Nephron progenitor cell (in vitro differentiated cells): Measurements from ENCODE around the gene AUP1.

Experiments used
- DNase-seq: peaks from one replicate; pipeline ENCODE4 v3.0.0; 2021
- H3K27ac Mint-ChIP-seq: 2 replicates; pipeline ENCODE4 v1.8.0; 2021; ENCODE audit warnings: mild to moderate bottlenecking, moderate library complexity, mixed read lengths
- H3K27me3 Mint-ChIP-seq: 2 replicates; pipeline ENCODE4 v1.8.0; 2021; ENCODE audit warnings: mild to moderate bottlenecking, low read depth, mixed read lengths; ENCODE audit not compliant: poor library complexity
- H3K36me3 Mint-ChIP-seq: 2 replicates; pipeline ENCODE4 v1.8.0; 2021; ENCODE audit warnings: low read depth, mixed read lengths
- H3K4me1 Mint-ChIP-seq: 2 replicates; pipeline ENCODE4 v1.8.0; 2021; ENCODE audit warnings: mixed read lengths
- H3K4me3 Mint-ChIP-seq: 2 replicates; pipeline ENCODE4 v1.8.0; 2021; ENCODE audit warnings: mild to moderate bottlenecking, moderate library complexity, mixed read lengths
- H3K9me3 Mint-ChIP-seq: 2 replicates; pipeline ENCODE4 v1.8.0; 2021; ENCODE audit warnings: mild to moderate bottlenecking, moderate library complexity, mixed read lengths
- TF ChIP-seq, protein P1 (sequence below): fragments of 200-600 bp; sonication (generic); IDR thresholded peaks from 2 replicates; pipeline ENCODE4 v1.5.0; 2021; ENCODE audit warnings: antibody characterized with exemption

The AUP1 gene

DNA sequence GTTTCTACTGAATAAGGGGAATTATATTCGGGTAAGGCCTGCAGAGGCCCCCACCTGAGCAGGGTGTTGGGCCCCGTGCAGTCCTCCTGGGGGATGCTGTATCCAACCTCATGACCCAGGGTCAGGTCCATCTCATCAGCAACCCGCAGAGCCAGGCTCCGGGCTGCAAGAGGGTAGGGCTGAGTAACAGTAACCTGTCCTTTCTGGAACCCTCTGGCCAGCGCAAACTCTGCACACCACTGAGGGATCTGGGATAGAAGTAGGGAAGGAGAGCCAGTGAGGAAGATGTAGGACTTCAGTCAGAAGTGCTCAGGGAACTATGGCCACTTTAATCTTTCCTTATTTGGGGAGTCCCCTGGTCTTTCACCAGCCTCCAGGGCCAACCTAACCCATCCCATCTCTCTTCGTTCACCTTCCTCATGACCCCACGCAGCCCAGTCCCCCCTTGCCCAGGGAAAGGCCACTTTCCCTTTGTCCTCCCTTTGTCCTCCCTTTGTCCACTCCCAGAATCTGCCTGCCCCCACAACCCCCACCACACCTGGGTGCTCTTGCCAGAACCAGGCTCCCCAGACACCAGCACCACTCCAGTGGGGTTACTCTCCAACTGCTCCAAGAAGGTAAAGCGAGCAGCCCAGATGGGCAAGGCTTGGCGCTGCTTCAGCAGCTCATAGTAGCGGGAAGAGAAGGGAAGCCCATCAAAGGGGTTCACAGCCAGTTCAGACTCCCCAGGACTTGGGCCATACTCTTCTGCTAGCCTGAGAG lies 4.4 kb downstream of the AUP1 start:
- H3K27ac Mint-ChIP-seq = no peak overlapping the region
- peaks cover 27% of the 10 kb centered on the region for H3K36me3 Mint-ChIP-seq
- H3K9me3 Mint-ChIP-seq = no peaks in the 10 kb centered on the region
- no peak for DNase-seq
- H3K4me3 Mint-ChIP-seq = peak overlapping the region; percentile 26
- H3K27me3 Mint-ChIP-seq = peaks cover 44% of the 10 kb centered on the region
- H3K4me1 Mint-ChIP-seq = peaks cover 20% of the 10 kb centered on the region
- TF ChIP-seq, protein P1, sequence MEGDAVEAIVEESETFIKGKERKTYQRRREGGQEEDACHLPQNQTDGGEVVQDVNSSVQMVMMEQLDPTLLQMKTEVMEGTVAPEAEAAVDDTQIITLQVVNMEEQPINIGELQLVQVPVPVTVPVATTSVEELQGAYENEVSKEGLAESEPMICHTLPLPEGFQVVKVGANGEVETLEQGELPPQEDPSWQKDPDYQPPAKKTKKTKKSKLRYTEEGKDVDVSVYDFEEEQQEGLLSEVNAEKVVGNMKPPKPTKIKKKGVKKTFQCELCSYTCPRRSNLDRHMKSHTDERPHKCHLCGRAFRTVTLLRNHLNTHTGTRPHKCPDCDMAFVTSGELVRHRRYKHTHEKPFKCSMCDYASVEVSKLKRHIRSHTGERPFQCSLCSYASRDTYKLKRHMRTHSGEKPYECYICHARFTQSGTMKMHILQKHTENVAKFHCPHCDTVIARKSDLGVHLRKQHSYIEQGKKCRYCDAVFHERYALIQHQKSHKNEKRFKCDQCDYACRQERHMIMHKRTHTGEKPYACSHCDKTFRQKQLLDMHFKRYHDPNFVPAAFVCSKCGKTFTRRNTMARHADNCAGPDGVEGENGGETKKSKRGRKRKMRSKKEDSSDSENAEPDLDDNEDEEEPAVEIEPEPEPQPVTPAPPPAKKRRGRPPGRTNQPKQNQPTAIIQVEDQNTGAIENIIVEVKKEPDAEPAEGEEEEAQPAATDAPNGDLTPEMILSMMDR = no peak

DNA sequence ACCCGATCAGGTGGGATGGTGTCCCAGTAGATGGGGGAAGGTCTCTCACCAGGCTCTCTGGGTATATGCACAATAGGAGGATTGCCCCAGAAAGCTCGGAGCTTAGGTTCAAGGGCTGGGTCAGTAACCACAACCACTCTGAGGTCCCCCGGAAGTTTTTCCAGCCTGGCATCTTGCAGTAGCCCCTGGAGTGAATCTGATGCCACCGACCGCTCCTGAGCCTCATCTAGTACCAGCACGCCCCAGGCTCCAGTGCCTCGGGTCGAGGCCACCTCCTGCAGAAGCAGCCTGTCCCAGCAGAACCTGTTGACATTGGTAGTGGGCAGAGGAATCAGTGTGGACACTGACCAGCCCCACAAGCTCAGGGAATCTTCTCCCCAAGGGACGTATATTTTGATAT lies 5.5 kb downstream of the AUP1 start:
- no peak overlapping the region for H3K4me3 Mint-ChIP-seq
- peaks cover 27% of the 10 kb centered on the region for H3K36me3 Mint-ChIP-seq
- no peaks in the 10 kb centered on the region for H3K9me3 Mint-ChIP-seq
- peaks cover 18% of the 10 kb centered on the region for H3K4me1 Mint-ChIP-seq
- TF ChIP-seq, protein P1 = no peak
- no peak overlapping the region for H3K27ac Mint-ChIP-seq
- no peak for DNase-seq
- peaks cover 56% of the 10 kb centered on the region for H3K27me3 Mint-ChIP-seq

DNA sequence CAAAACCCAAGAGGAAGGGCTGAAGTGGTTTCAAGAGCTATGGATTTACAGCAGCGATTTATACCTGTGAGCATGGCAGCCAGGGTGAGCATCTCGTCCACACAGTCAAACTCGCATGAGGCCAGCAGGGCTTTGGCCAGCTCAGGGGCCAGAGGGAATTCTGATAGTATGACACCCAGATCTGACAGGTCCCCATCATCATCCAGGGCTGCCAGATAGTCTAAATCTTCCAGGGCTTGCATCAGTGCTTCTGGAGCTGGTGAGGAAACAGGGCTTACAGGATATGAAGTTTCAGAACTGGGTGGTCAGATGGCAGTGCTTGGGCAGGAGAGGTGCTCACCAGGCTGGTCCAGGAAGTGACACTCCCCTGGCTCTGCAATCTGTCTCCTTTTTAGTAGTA lies 7.0 kb downstream of the AUP1 start:
- TF ChIP-seq, protein P1 = no peak
- Mint-ChIP-seq H3K4me3 (no peak overlapping the region), H3K27ac (no peak overlapping the region), H3K4me1 (peaks cover 4% of the 10 kb centered on the region), H3K9me3 (no peaks in the 10 kb centered on the region), H3K36me3 (peaks cover 19% of the 10 kb centered on the region), H3K27me3 (peaks cover 70% of the 10 kb centered on the region)
- no peak for DNase-seq

DNA sequence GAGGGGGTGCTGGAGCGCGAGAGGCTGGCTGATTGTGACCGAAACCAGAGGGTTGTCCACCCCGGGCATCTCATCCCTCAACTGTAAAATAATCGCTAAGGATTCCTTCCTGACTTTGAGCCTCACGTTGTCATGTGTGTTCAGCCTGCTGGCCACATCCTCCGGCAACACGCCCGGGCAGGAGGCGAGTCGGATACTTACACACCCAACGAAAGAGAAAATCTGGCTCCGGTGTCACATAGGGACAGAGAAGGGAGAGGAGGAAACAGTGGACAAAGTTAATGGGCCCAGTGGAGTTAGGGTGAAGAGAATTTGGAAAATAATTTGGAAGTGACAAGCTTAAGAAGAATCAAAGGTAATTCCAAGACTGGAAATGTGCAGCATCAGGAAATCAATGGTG lies 12.9 kb downstream of the AUP1 start:
- Mint-ChIP-seq H3K27me3 (peaks cover 100% of the 10 kb centered on the region), H3K27ac (no peak overlapping the region), H3K9me3 (peaks cover 10% of the 10 kb centered on the region), H3K4me3 (no peak overlapping the region), H3K36me3 (no peaks in the 10 kb centered on the region), H3K4me1 (peaks cover 15% of the 10 kb centered on the region)
- TF ChIP-seq, protein P1 = no peak
- no peak for DNase-seq

DNA sequence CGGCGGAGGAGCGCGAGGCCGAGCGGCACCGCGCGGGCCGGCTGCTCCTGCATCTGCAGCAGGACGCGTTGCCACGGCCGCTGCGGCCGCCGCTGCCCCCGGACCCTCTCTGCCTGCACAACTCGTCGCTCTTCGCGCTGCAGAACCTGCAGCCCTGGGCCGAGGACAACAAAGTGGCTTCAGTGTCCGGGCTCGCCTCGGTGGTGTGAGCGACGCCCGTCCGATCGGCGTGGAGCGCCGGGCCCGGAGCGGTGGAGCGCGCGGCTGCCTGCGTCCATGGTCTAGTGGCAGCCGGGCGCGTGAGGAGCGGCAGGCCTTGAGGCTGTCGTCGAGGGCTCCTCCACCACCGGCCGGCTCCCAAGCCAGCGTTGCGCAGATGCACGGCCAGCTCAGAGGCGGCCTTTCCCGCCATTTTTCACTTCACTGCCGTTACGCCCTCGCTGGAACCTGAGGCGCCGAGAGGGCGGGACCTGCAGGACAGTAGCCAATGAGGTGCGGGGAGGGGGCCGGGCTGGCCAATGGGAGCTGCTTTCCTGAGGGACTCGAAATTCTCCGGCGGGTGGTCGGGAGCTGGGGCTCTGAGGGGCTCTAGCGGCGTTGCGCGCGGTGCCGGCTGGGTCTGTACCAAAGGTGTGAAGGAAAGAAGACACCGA lies 13.4 kb downstream of the AUP1 start:
- Mint-ChIP-seq H3K4me3 (peak overlapping the region; percentile 25), H3K9me3 (peaks cover 14% of the 10 kb centered on the region), H3K4me1 (peaks cover 15% of the 10 kb centered on the region), H3K27ac (no peak overlapping the region), H3K27me3 (peaks cover 100% of the 10 kb centered on the region), H3K36me3 (no peaks in the 10 kb centered on the region)
- peak; percentile 73 for DNase-seq
- TF ChIP-seq, protein P1 = no peak
